HFF-Myc (cell line): Measurements from ENCODE around the gene BCAN.

Experiments used
- DNase-seq: peaks from one replicate; pipeline ENCODE4 v3.0.0-alpha.2; 2011; ENCODE audit warnings: low read depth; ENCODE audit errors: extremely low read depth
- H3K4me3 ChIP-seq: replicated peaks from 2 replicates; pipeline ENCODE4 v1.5.1; 2011; ENCODE audit warnings: low read depth, mild to moderate bottlenecking, control low read depth, low read length
- CTCF ChIP-seq: IDR thresholded peaks from 2 replicates; pipeline ENCODE4 v1.5.1; 2012; ENCODE audit warnings: mild to moderate bottlenecking, low read depth, low read length, control low read depth; ENCODE audit errors: missing control alignments

BCAN gene

GRCh38 chr1:156676820-156677615 lies 35.1 kb downstream of the BCAN start, which contains the start of gene NES:
Gene NES, minus strand, starts transcription at chr1:156677407. Its CDS starts 143 bp downstream, at chr1:156677264.
- TF ChIP-seq CTCF, result no peak
- DNase-seq, result no peak
- peak within 1 kb of the TSS; percentile 69 for H3K4me3 ChIP-seq

- no peak for DNase-seq
- H3K4me3 ChIP-seq, result peak overlapping the region; percentile 69
These were observed 36.0 kb downstream of the BCAN start for GRCh38 chr1:156677616-156678596.

GRCh38 chr1:156680056-156680455 lies 38.1 kb downstream of the BCAN start:
- DNase-seq, result no peak
- TF ChIP-seq CTCF, result no peak
- H3K4me3 ChIP-seq, result no peak overlapping the region

More at GRCh38 chr1:156677616-156678596, 36.0 kb downstream of the BCAN start:
- peak; percentile 90 for TF ChIP-seq CTCF

GRCh38 chr1:156681196-156681960 lies 39.5 kb downstream of the BCAN start:
- no peak overlapping the region for H3K4me3 ChIP-seq
- no peak for DNase-seq
- no peak for TF ChIP-seq CTCF

- TF ChIP-seq CTCF, result peak; percentile 19
- H3K4me3 ChIP-seq, result no peak overlapping the region
- no peak for DNase-seq
These were observed 40.4 kb downstream of the BCAN start for GRCh38 chr1:156682166-156682890.
